Stomach (tissue), 4 donors: ENCODE results near the gene MAPRE3.

Experiments
- EP300 ChIP-seq: sonication (generic); formaldehyde crosslinking; IDR thresholded peaks from one replicate; pipeline ENCODE4 v1.6.1; 2017; ENCODE audit warnings: antibody characterized with exemption
- POLR2A ChIP-seq, 4 donors: fragments of 450-650 bp; IDR thresholded peaks; one replicate each; pipeline ENCODE4 v1.6.1; 2016; ENCODE audit warnings: antibody characterized with exemption in 4 of 4, control low read depth in 2 of 4, mild to moderate bottlenecking in 1 of 4, moderate library complexity in 1 of 4
- TF ChIP-seq, protein P1 (sequence below), 7 experiments: fragments of 450-650 bp in 4 of 7; fragments of 200-600 bp in 3 of 7; sonication (generic) in 3 of 7; IDR thresholded peaks; one replicate each; pipeline ENCODE4 v1.5.1; 2016 to 2019; ENCODE audit warnings: antibody characterized with exemption in 7 of 7, control low read depth in 2 of 7, mild to moderate bottlenecking in 1 of 7

DNA sequence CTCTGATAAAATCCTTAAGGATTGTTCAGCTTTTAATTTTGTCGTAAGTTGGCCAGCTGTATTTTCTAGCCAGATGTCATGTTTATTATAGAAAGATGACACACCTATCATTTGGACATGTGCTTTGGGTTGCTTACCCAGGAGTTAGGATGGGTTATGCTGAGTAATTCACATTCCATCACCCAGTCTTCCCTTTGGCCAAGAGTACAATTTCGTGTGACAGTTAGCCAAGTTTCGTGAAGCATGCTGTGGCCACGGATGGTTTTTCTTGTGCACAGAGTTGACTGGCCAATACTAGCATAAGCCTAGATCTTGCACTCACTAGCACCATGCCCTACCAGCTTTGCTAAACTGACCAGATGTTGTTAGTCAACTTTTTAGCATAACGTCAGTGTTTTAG lies 5.8 kb downstream of the MAPRE3 start:
- TF ChIP-seq EP300 (no peak), POLR2A (IDR thresholded peaks at IDR 0.05) (no peak)
- TF ChIP-seq, protein P1, sequence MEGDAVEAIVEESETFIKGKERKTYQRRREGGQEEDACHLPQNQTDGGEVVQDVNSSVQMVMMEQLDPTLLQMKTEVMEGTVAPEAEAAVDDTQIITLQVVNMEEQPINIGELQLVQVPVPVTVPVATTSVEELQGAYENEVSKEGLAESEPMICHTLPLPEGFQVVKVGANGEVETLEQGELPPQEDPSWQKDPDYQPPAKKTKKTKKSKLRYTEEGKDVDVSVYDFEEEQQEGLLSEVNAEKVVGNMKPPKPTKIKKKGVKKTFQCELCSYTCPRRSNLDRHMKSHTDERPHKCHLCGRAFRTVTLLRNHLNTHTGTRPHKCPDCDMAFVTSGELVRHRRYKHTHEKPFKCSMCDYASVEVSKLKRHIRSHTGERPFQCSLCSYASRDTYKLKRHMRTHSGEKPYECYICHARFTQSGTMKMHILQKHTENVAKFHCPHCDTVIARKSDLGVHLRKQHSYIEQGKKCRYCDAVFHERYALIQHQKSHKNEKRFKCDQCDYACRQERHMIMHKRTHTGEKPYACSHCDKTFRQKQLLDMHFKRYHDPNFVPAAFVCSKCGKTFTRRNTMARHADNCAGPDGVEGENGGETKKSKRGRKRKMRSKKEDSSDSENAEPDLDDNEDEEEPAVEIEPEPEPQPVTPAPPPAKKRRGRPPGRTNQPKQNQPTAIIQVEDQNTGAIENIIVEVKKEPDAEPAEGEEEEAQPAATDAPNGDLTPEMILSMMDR (IDR thresholded peaks at IDR 0.05): no peak
